NCI-H748 (cell line): ENCODE results near the gene CHST9.
A peak's percentile ranks its signal among the peaks of the same experiment; 100 is the strongest.

Experiments used
- DNase-seq: peaks from one replicate; lab custom pipeline; 2025; ENCODE audit not compliant: unreplicated experiment; lab: John Stamatoyannopoulos, UW

The CHST9 gene

GRCh38 chr18:26941584-26941983 lies 243.5 kb downstream of the CHST9 start:
- DNase-seq, result no peak

GRCh38 chr18:26940744-26941398 lies 244.2 kb downstream of the CHST9 start:
- no peak for DNase-seq

- DNase-seq, result no peak
Observed at GRCh38 chr18:26931659-26932058, 253.4 kb downstream of the CHST9 start.

DNA sequence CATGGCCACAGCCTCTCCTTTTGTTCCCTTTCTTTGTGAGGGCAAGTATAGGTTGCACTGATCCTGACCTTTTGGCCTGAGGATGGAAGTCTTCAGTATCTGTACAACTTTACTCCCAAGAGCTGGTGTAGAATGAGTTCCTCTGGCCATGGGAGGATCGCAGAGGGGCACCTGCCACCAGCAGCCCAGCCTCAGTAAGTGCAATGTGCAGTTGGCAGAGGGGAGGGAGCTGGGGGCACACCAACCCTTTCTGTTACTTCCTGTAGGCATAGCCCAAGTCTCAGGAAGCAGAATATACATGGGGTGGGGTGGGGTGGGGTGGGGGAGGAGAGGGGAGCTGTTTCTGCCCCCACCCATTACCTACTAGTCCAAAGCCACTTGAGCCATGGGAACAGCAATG lies 254.5 kb downstream of the CHST9 start:
- DNase-seq, result no peak

DNA sequence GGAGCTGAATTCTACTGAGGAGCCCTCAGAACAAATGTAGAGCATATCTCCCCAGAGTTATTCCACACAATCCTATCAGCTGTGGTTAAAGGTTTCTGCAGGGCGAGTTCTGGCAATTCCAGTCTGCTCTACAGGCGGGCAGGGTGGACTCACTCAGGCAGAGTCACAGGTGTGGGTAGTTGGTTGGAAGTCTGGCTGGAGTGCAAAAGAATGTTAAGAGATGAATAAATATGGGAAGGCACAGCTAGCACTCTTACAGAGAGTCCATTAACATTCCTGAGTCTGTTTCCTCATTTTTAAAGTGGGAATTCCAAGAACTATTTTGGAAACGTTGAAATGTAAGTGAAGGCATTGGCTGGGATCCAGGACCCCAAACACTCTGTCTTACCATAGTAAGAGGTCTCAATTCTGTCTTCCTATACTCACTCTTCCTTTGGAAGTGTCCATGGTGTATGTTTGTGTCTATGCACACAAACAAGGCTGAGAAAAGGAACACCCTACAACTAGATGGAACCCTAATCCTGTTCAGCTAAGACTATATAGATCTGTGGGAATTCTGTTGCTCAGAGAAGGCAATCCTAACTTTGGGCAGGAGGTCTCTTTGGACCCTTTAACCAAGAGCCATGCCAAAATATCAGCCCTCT lies 256.3 kb downstream of the CHST9 start:
- no peak for DNase-seq

DNA sequence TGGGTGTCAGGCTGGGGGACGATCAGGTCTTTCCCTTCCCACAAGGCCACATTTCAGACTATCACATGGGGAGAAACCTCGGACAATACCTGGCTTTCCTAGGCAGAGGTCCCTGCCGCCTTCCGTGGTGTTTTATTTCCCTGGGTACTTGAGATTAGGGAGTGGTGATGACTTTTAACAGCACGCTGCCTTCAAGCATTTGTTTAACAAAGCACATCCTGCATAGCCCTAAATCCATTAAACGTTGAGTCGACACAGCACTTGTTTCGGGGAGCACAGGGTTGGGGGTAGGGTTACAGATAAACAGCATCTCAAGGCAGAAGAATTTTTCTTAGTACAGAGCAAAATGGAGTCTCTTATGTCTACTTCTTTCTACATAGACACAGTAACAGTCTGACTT lies 257.3 kb downstream of the CHST9 start:
- DNase-seq, result peak; percentile 61

DNA sequence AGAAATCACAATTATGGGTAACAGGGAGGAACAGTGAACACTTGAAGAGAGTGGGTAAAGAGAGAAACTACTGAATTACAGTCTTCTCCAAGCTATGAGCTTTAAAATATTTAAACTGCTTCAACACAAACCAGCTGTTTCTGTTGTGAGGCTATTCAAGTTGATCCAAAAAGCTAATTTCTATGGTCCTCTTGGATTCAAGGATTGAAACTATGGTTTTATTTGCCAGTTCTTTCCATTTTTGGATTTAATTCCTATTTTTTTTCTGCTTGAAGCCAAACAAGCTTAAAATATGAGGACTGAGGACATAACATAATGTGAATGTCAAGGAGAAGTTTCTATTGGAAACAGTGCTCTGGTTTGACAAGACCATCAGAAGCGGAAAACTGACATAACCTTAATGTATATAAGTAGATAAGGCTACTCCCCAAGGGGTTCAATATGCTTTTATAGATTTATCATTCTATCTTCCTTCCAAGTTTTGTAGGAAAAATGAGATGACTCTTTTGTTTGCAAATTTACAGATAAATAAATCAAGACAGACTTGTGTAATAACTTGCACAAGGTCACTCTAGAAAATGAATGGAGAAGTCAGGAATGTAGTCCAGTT lies 258.9 kb downstream of the CHST9 start:
- DNase-seq, result no peak

DNA sequence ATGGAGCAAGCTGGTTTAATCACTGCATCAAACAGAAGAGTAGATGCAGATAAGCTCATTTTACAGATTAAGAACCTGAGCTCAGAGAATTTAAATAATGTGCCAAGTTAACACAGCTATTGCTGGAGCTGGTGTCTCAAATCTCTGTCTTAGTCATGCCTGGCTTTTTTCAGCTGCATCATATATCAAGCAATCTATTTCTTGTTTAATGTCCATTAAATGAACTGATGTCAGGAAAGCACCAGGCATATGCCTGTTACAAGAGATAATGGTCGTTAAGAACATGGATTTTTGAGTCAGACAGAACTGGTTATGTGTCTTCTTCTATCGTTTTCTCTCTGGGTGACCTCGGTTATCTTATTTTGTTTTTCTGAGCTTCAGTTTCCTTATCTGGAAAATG lies 259.8 kb downstream of the CHST9 start:
- no peak for DNase-seq

DNA sequence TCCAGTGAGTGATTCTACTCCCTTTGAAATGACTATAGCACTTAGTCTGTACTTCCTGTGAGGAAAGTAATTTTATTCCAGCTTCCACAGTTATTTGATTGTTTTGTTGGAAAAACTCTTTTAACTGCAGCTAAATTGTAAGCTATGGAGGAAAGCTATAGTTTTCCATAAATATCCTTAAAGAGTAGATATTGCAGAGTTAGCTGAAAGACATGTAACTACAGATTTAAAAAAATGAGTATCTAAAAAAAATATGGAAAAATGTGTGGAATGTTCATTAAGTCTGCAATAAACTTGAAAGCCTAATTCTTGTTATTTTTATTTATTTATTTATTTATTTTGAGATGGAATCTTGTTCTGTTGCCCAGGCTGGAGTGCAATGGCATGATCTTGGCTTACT lies 262.8 kb downstream of the CHST9 start:
- no peak for DNase-seq

DNA sequence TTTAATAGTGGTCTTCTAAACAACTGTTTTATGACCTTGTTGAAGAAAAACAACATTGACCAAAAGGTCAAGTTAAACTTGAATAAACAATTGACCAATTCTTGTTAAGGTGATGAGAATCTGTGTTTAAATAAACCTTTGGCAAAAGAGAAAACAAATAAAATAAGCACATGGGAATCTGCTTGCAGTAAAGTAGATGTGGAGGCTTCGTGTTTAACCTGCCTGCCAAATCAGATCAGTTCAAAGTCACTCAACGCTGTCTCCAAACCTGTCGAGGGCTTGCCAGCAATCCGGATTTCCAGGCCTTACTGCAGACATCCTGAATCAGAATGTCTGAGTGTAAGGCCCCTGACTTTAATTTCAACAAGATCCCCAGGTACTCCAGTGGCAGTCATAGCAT lies 264.5 kb downstream of the CHST9 start:
- no peak for DNase-seq

- DNase-seq, result no peak
Observed at GRCh38 chr18:26919627-26920026, 265.5 kb downstream of the CHST9 start.

- no peak for DNase-seq
Observed at GRCh38 chr18:26919201-26919600, 265.9 kb downstream of the CHST9 start.

DNA sequence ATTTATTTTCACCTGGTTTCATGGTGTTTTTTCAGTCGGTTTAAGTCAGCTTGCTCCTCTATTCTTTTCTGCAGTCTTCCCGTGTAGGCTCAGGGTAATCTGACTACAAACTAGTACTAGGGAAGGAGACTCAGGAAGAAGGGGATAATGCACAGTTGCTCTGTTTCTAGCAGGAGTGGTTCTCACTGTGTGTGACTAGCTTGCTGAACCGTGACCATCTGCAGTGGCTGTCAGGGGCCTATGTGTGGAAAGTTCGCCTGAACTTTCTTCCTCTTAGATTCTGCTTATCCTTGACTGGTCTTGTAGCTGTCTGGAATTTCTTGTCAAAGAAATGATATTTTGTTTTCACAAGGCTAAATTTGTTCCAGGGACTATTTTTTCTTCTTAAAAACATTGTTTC lies 273.3 kb downstream of the CHST9 start:
- DNase-seq, result no peak

DNA sequence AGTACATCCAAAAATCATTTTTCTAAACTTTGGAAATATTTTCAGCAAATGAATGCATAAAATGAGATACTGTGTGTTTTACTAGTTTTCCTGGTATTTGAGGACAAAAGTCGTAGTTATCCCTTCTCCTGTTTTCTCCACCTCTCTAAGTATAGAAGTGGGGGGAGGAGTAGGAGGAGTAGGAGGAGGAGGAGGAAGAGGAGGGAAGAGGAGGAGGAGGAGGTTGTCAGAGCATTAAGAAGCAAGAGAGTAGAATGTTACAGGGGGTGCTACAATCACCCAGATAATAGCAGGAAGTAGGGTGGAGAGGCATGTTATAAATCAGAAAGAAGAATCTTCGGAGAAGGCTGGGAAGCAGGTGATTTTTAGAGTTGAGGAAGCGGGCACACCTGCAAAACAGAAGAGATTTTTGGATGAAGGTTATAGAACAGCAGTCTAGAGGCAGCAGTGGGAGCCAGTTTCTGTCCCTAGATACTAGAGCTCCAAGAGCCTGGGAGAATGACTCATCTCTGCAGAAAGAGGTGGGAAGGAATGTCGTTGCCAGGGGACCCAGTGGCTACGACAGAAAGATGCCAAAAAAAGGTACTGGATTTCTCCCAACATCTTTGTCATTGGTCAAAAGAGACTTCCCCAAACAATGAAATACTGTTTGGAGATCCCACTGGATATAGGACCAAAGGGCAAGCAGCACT lies 275.4 kb downstream of the CHST9 start:
- DNase-seq, result no peak

GRCh38 chr18:26908906-26909305 lies 276.2 kb downstream of the CHST9 start:
- no peak for DNase-seq

- no peak for DNase-seq
Observed at GRCh38 chr18:26902291-26902690, 282.8 kb downstream of the CHST9 start.

- DNase-seq, result no peak
Observed at GRCh38 chr18:26901020-26901419, 284.1 kb downstream of the CHST9 start.

DNA sequence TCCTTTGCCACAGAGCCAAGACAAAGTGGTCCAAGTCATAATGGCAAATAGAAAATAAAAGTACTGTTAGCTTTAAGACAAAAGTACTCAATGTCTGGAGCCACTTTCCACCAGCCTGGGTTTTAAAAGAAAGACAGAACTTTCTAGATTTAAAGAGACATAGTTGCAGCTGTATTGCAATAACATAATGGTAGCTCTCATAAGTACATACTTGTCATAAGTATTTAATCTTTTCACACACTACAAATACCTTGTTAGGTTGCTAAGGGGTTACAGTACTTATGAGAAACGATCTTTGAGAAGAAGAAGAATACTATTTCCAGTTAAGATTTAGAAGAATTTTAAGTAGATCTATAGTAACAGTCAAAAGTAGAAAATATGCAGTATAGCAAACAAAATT lies 290.7 kb downstream of the CHST9 start:
- no peak for DNase-seq

GRCh38 chr18:26893996-26894395 lies 291.1 kb downstream of the CHST9 start:
- DNase-seq, result no peak

DNA sequence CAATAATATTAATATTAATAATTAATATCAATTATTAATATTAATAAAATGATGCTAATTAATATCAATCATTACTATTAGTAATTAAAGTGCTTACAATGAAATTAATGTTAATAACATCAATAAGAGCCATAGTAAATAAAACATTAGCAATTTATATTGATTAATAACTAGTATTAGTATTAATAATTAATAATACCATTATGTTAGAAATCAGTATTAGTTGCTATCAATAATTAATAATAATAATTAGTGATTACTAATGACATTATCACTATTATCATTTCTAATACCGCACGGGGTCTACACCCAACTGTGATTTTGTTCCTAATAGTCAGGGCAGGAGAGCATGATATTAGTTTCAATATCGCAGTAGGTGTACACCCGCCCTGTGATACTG lies 296.8 kb downstream of the CHST9 start:
- no peak for DNase-seq

GRCh38 chr18:26875040-26875654 lies 310.0 kb downstream of the CHST9 start:
- no peak for DNase-seq

DNA sequence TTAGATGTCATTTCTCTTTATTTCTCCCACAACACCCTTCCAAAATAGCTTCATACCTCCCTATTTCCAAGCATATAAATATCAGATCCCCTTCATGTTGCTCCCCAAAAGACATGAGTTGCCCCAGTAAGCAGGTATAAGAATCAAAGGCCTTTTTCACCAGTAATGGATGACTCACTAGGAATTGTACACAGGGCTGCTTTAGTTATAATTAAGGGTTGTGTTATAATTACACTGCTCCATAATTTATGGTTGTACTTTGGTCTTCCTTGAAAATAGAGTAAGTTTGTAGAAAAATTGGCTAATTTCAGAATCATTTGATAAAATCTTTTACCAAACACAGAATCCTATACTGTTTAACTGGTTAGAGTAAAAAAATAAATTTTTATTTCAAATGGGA lies 310.8 kb downstream of the CHST9 start:
- DNase-seq, result no peak
